IPS-NIHi11 (cell line): ENCODE results near the gene MYL4.

Experiments
- DNase-seq: peaks from one replicate; pipeline ENCODE4 v3.0.0; 2012; ENCODE audit warnings: mixed read lengths, low spot score

MYL4 gene

DNA sequence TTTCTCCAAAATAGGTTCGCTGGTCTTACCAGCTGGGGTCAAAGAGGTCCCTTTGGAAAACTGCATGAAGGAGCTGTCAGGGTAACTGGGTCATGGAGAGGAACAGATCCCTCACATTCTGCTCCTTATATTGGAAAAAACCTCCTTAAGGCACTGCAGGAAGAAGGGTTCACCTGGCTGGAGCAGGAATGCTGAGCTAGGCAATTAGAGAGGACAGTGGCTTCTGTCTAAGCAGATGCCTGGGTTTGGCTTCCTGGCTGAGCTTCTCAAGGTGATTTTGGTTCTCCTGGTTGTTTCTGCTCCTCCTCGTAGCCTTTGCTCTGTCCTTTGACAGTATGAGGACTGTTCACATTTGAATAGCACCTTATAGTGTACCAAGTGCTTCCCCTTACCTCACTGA, 64.1 kb downstream of the MYL4 start:
- no peak for DNase-seq
